AG04450 (cell line): ENCODE data around the gene HMCES. TPM values are rescaled to one million over a fixed set of nuclear protein-coding genes. Genes with fewer than 3 reads are reported as not detected.
"Not testable (repeated sequence)": the region's sequence is repeated elsewhere in the genome, so short reads cannot be mapped to it uniquely, and the experiment has no call there.

Source experiments
- CTCF ChIA-PET: fragments of 300-600, 350-600 bp; formaldehyde crosslinking; extraction: SDS; loops from one replicate; lab custom pipeline; 2022; ENCODE audit warnings: antibody characterized with exemption, inconsistent platforms; lab: Charles Lee
- POLR2A ChIA-PET: fragments of 350-600 bp; formaldehyde crosslinking; extraction: SDS; loops from one replicate; lab custom pipeline; 2021; ENCODE audit warnings: antibody characterized with exemption, inconsistent platforms; lab: Yijun Ruan, JAX
- DNase-seq: peaks from one replicate; pipeline ENCODE4 v3.0.0-alpha.2; 2011; ENCODE audit warnings: low read depth, low spot score
- H3K27ac ChIP-seq: one replicate; pipeline ENCODE4 v1.5.1; 2012; ENCODE audit warnings: low read depth, low read length, control low read depth
- H3K27me3 ChIP-seq: one replicate; pipeline ENCODE4 v1.6.0; 2012; ENCODE audit warnings: low read length; ENCODE audit not compliant: control insufficient read depth, insufficient read depth
- H3K4me3 ChIP-seq: 2 replicates; pipeline ENCODE4 v1.5.1; 2011; ENCODE audit warnings: mild to moderate bottlenecking, low read depth, low read length, control low read depth
- H3K9me3 ChIP-seq: 2 replicates; pipeline ENCODE4 v1.5.1; 2012; ENCODE audit warnings: low read length; ENCODE audit not compliant: control insufficient read depth, insufficient read depth
- polyA plus RNA-seq: library from polyadenylated mRNA; depleted of rRNA; stranded (reverse); fragments of >200 nt; gene quantifications from 2 replicates; pipeline ENCODE4 v1.2.3, GENCODE V29; 2011
- TF ChIP-seq, protein P1 (sequence below): IDR thresholded peaks from 2 replicates; pipeline ENCODE4 v1.5.1; 2011; ENCODE audit warnings: low read depth, low read length, control low read depth, inconsistent platforms

The HMCES gene
- polyA plus RNA-seq, 1 experiment = 19.9 TPM

GRCh38 chr3:129345971-129346370 lies 67.3 kb downstream of the HMCES start:
- ChIA-PET CTCF (no interaction called here), POLR2A (no interaction called here)
- TF ChIP-seq, protein P1, sequence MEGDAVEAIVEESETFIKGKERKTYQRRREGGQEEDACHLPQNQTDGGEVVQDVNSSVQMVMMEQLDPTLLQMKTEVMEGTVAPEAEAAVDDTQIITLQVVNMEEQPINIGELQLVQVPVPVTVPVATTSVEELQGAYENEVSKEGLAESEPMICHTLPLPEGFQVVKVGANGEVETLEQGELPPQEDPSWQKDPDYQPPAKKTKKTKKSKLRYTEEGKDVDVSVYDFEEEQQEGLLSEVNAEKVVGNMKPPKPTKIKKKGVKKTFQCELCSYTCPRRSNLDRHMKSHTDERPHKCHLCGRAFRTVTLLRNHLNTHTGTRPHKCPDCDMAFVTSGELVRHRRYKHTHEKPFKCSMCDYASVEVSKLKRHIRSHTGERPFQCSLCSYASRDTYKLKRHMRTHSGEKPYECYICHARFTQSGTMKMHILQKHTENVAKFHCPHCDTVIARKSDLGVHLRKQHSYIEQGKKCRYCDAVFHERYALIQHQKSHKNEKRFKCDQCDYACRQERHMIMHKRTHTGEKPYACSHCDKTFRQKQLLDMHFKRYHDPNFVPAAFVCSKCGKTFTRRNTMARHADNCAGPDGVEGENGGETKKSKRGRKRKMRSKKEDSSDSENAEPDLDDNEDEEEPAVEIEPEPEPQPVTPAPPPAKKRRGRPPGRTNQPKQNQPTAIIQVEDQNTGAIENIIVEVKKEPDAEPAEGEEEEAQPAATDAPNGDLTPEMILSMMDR = no peak
- H3K4me3 ChIP-seq = no peak overlapping the region
- DNase-seq = no peak
- peaks cover 30% of the 10 kb centered on the region for H3K27me3 ChIP-seq
- peaks cover 4% of the 10 kb centered on the region; the same call in 1 of the 2 replicates for H3K9me3 ChIP-seq
- no peak overlapping the region for H3K27ac ChIP-seq

DNA sequence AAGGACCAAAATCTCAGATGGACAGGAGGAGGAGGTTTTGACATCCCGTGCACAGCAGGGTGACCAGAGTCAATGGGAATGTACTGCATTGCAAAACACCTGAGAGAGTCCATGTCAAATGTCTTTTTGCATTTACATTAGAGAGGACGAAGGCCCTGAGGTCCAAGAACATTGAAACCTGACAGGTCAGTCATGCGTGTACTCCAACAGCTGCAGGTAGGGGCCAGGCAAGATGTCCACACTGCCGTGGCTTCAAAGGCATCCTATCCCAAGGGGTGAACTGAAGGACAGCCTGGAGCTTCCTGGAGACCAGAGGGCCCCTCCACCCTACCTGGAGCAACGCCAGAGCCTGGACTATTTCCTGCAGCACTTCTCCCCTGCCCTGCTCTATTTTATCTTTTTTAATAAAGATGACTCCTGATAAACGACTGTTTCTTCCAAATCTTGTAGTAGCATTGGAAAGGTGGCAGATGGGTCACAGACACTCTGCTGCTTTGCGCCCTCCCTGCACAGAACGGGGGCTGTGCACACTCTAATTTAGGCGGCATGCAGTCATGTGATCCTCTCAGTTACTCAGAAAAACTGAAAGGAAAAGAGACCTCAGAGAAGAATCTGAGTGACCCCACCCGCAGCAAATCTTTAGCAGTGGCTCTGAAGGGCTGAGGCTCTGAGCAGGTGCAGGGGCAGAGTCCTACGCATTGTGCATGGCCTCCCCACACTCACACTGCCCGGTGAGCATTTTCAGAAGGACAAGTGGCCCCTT lies 68.2 kb downstream of the HMCES start:
- ChIA-PET CTCF (no interaction called here), POLR2A (no interaction called here)
- Histone ChIP-seq H3K4me3 (no peak overlapping the region), H3K9me3 (no peaks in the 10 kb centered on the region; the same call in 1 of the 2 replicates), H3K27ac (no peak overlapping the region), H3K27me3 (peaks cover 30% of the 10 kb centered on the region)
- TF ChIP-seq, protein P1 = no peak
- DNase-seq = no peak

DNA sequence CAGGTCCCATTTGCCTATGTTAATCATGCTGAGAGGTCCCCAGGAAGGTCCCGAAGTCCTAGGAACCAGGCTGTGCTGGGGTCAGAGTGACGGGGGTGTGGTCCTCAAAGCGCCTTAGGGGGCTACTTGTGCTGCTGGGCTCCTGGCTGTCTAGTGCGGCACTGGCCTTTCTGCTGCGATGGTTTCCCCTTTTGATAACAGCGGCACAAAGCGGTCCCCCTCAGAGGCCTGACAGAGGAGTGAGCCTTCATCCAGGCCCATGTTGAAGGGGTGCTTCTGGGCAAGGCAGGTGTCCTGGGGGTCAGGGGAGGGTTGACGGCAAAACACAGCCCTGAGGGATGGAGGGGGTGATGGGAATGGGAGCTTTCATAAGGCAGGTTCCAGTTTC lies 68.8 kb downstream of the HMCES start:
- H3K27ac ChIP-seq = no peak overlapping the region
- ChIA-PET POLR2A (no interaction called here), CTCF (no interaction called here)
- TF ChIP-seq, protein P1 = no peak
- no peak overlapping the region for H3K4me3 ChIP-seq
- DNase-seq = no peak
- peaks cover 30% of the 10 kb centered on the region for H3K27me3 ChIP-seq
- H3K9me3 ChIP-seq = no peaks in the 10 kb centered on the region; the same call in 1 of the 2 replicates

DNA sequence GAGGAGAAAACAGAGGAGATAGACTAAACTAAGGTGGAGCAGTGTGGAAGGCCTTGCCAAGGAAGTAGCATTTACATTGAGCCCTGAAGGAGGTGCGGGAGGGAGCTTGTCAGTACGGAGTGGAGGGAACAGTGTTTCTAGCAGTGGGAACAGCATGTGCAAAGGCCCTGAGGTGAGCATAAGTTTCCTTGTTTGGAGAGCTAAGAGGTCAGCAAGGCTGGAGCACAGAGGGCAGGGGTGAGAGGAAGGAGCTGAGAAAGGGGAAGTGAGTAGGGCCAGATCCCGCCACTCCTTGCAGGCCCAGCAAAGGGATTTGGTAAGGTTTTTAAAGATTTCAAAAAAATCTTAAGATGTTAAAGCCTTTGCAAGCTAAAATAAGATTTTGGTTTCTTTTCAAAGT lies 70.1 kb downstream of the HMCES start:
- TF ChIP-seq, protein P1 = no peak
- DNase-seq = no peak
- H3K27ac ChIP-seq = no peak overlapping the region
- ChIA-PET CTCF (interaction anchor here (1.8 kb wide), 1 partner anchor 34 kb away, joined by 4 read pairs; no protein-coding TSS in a partner anchor), POLR2A (no interaction called here)
- peaks cover 24% of the 10 kb centered on the region for H3K27me3 ChIP-seq
- no peak overlapping the region for H3K4me3 ChIP-seq
- H3K9me3 ChIP-seq = no peaks in the 10 kb centered on the region

DNA sequence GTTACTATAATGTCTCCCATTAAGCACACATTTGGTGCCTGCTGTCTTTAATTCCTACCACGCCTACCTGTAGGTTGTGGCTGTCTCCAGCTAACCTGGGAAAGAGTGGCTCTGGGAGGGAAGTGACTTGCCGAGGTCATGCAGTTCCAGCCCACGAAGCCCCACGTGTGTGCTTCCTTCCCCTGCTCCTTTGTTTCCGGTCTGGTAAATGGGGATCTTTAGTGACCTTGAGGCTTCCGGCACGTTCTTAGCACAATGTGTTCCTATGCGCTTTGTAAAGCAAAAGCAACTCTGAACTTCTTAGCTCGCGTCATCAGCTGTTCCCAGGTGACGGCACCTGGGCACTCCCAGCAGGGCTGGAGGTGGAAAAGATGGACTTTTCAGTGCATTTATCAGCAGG lies 70.5 kb downstream of the HMCES start:
- H3K4me3 ChIP-seq, H3K9me3 ChIP-seq, H3K27ac ChIP-seq, DNase-seq, POLR2A ChIA-PET: not testable (repeated sequence)
- peaks cover 23% of the 10 kb centered on the region for H3K27me3 ChIP-seq
- CTCF ChIA-PET = interaction anchor here (1.8 kb wide), 1 partner anchor 34 kb away, joined by 4 read pairs; no protein-coding TSS in a partner anchor
